Measurements from ENCODE around the gene KL. TPM values are rescaled to one million over a fixed set of nuclear protein-coding genes. Genes with fewer than 3 reads are reported as not detected.

The KL gene
- total and polyA plus RNA-seq, 4 donors: 0.38 to 5.9 (median 1.4) TPM

- no peak for ATAC-seq (ENCODE audit: low FRiP score)
- H3K4me3 ChIP-seq (ENCODE audit: low read length in 2 of 2): no peak overlapping the region
- no peaks in the 10 kb centered on the region for H3K27me3 ChIP-seq (ENCODE audit: control insufficient read depth in 1 of 2, insufficient read depth in 2 of 2, low read length in 1 of 2)
Observed at GRCh38 chr13:33037673-33038072, 21.4 kb downstream of the KL start.

GRCh38 chr13:33040090-33040489, 23.9 kb downstream of the KL start:
- WGBS, 2 donors: 64 to 68% methylated on average over 2 of the region's 2 CpGs
- Histone ChIP-seq H3K27me3 (ENCODE audit: control insufficient read depth in 1 of 2, insufficient read depth in 2 of 2, low read length in 1 of 2) (no peaks in the 10 kb centered on the region), H3K27ac (ENCODE audit: low read depth in 1 of 2, low read length in 2 of 2) (no peak overlapping the region)

More at GRCh38 chr13:33037673-33038072, 21.4 kb downstream of the KL start:
- intact Hi-C loops (cut with DNase I): no loop called here
- Histone ChIP-seq H3K36me3 (ENCODE audit: control insufficient read depth in 1 of 2, insufficient read depth in 2 of 2, low read length in 1 of 2) (no peaks in the 10 kb centered on the region), H3K4me1 (ENCODE audit: control insufficient read depth in 1 of 2, insufficient read depth in 2 of 2, low read length in 2 of 2) (no peaks in the 10 kb centered on the region), H3K9me3 (ENCODE audit: control insufficient read depth, low read length) (no peaks in the 10 kb centered on the region), H3K27ac (ENCODE audit: low read depth in 1 of 2, low read length in 2 of 2) (no peak overlapping the region)
- WGBS, 2 donors: 92 to 95% methylated on average over 1 of the region's 1 CpG
- DNase-seq: no peak

DNA sequence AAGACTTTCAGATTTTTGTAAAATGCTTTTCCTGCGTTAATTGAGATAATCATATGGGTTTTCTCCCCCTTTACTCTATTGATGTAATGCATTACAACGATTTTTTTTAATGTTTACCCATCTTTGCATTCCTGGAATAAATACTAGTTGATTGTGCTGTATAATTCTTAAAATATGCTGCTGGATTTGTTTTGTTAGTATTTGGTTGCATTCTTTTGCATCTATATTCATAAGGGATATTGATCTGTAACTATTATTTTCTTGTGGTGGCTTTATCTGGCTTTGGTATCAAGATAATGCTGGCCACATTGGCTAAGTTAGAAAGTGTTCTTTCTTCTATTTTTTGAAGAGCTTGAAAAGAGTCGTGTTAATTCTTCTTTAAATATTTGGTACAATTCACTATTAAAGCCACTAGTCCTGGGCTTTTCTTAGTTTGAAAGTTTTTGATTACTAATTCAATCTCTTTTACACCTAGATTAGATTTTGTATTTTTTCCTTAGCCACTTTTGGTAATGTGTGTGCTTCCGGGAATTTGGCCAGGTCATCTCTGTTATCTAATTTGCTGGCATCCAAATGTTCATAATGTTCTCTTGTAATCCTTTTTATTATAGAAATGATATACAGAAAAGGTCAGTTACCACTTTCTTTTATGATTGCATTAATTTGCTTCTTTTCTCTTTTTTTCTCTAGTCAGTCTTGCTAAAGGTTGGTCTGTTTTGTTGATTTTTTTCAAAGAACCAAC, 29.8 kb downstream of the KL start:
- Histone ChIP-seq H3K9me3 (ENCODE audit: control insufficient read depth, low read length) (no peaks in the 10 kb centered on the region), H3K27me3 (ENCODE audit: control insufficient read depth in 1 of 2, insufficient read depth in 2 of 2, low read length in 1 of 2) (no peaks in the 10 kb centered on the region), H3K36me3 (ENCODE audit: control insufficient read depth in 1 of 2, insufficient read depth in 2 of 2, low read length in 1 of 2) (no peaks in the 10 kb centered on the region), H3K27ac (ENCODE audit: low read depth in 1 of 2, low read length in 2 of 2) (no peak overlapping the region), H3K4me1 (ENCODE audit: control insufficient read depth in 1 of 2, insufficient read depth in 2 of 2, low read length in 2 of 2) (no peaks in the 10 kb centered on the region), H3K4me3 (ENCODE audit: low read length in 2 of 2) (no peak overlapping the region)
- DNase-seq (no peak), ATAC-seq (ENCODE audit: low FRiP score) (no peak)
- intact Hi-C loops (cut with DNase I): no loop called here
- WGBS, 2 donors: 70 to 82% methylated on average over 4 of the region's 4 CpGs

More at GRCh38 chr13:33040090-33040489, 23.9 kb downstream of the KL start:
- Histone ChIP-seq H3K4me3 (ENCODE audit: low read length in 2 of 2) (no peak overlapping the region), H3K36me3 (ENCODE audit: control insufficient read depth in 1 of 2, insufficient read depth in 2 of 2, low read length in 1 of 2) (no peaks in the 10 kb centered on the region), H3K4me1 (ENCODE audit: control insufficient read depth in 1 of 2, insufficient read depth in 2 of 2, low read length in 2 of 2) (no peaks in the 10 kb centered on the region), H3K9me3 (ENCODE audit: control insufficient read depth, low read length) (no peaks in the 10 kb centered on the region)
- intact Hi-C loops (cut with DNase I): no loop called here
- no peak for ATAC-seq (ENCODE audit: low FRiP score)
- DNase-seq: no peak

- intact Hi-C loops (cut with DNase I): no loop called here
- peaks cover 0 to 3% of the 10 kb centered on the region in 2 donors for H3K4me1 ChIP-seq (ENCODE audit: control insufficient read depth in 1 of 2, insufficient read depth in 2 of 2, low read length in 2 of 2)
- H3K27me3 ChIP-seq (ENCODE audit: control insufficient read depth in 1 of 2, insufficient read depth in 2 of 2, low read length in 1 of 2): no peaks in the 10 kb centered on the region
- H3K27ac ChIP-seq (ENCODE audit: low read depth in 1 of 2, low read length in 2 of 2): no peak overlapping the region
- 45 to 69% methylated on average over 4 of the region's 4 CpGs for WGBS, 2 donors
- H3K36me3 ChIP-seq (ENCODE audit: control insufficient read depth in 1 of 2, insufficient read depth in 2 of 2, low read length in 1 of 2): no peaks in the 10 kb centered on the region
- no peak for DNase-seq
- no peaks in the 10 kb centered on the region for H3K9me3 ChIP-seq (ENCODE audit: control insufficient read depth, low read length)
- ATAC-seq (ENCODE audit: low FRiP score): no peak
- no peak overlapping the region for H3K4me3 ChIP-seq (ENCODE audit: low read length in 2 of 2)
Observed at GRCh38 chr13:33050161-33050560, 33.9 kb downstream of the KL start.

DNA sequence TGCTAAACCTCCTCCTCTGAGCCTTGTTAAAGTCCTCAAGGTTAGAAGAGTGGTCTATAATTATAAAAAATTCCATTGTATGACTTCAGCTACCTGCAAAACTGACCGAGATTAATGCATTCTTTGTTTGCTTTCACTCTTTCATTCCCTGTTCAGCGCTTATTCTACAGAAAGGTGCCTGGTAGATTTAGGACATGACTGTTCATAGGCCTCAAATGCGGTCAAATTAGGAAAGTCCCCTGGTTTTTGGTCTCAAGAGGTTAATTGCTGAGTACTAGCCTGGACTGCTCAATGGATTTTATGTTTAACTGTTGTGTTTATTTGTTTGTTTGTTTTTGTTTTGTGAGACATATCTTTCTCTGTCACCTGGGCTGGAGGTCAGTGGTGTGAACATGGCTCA, 35.4 kb downstream of the KL start:
- peaks cover 0 to 3% of the 10 kb centered on the region in 2 donors for H3K4me1 ChIP-seq (ENCODE audit: control insufficient read depth in 1 of 2, insufficient read depth in 2 of 2, low read length in 2 of 2)
- H3K27ac ChIP-seq (ENCODE audit: low read depth in 1 of 2, low read length in 2 of 2): no peak overlapping the region
- no peaks in the 10 kb centered on the region for H3K9me3 ChIP-seq (ENCODE audit: control insufficient read depth, low read length)
- intact Hi-C loops (cut with DNase I): no loop called here
- no peaks in the 10 kb centered on the region for H3K27me3 ChIP-seq (ENCODE audit: control insufficient read depth in 1 of 2, insufficient read depth in 2 of 2, low read length in 1 of 2)
- DNase-seq (no peak), ATAC-seq (ENCODE audit: low FRiP score) (no peak)
- H3K4me3 ChIP-seq (ENCODE audit: low read length in 2 of 2): no peak overlapping the region
- H3K36me3 ChIP-seq (ENCODE audit: control insufficient read depth in 1 of 2, insufficient read depth in 2 of 2, low read length in 1 of 2): no peaks in the 10 kb centered on the region
- WGBS, 2 donors: 94 to 95% methylated on average over 3 of the region's 3 CpGs

DNA sequence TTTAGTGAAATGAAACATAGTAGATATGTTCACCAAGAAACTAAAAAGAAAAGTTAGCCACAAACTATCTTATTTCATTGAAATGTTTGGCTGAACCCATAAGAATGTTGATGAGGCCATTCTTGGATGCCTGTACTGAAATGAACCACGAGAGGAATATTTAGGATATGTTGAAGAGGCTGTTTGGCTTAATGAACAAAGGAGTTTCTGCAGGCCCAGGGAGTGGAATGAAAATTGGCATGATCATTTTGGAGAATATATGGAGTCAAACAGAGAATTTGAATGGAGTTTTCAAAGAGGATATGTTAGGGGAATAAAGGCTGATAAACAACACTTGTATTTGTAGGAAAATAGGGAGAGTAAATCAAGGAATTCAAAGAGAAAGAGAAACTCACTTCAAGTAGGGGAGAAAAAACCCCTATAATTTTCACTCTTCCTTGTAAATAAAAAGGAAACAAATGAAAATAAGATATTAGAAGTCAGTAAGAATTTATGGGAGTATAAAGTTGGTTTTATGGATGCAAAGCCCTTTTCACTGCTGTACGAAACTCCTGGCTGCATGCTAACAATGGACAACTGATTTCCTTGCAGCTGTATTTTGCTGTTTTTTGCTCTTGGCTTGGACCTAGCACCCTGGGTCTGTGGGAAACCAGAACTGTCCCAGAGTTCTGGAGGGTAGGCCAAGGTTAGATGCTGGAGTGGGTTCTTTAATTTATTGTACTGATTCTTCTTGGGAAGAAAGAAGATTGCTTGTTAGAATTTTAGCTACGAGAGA, 36.5 kb downstream of the KL start:
- H3K9me3 ChIP-seq (ENCODE audit: control insufficient read depth, low read length): no peaks in the 10 kb centered on the region
- intact Hi-C loops (cut with DNase I): no loop called here
- ATAC-seq (ENCODE audit: low FRiP score): no peak
- H3K4me1 ChIP-seq (ENCODE audit: control insufficient read depth in 1 of 2, insufficient read depth in 2 of 2, low read length in 2 of 2): peaks cover 0 to 3% of the 10 kb centered on the region in 2 donors
- H3K4me3 ChIP-seq (ENCODE audit: low read length in 2 of 2): no peak overlapping the region
- DNase-seq: no peak
- no peaks in the 10 kb centered on the region for H3K36me3 ChIP-seq (ENCODE audit: control insufficient read depth in 1 of 2, insufficient read depth in 2 of 2, low read length in 1 of 2)
- H3K27me3 ChIP-seq (ENCODE audit: control insufficient read depth in 1 of 2, insufficient read depth in 2 of 2, low read length in 1 of 2): no peaks in the 10 kb centered on the region
- WGBS, 2 donors: 24 to 26% methylated on average over 3 of the region's 3 CpGs
- H3K27ac ChIP-seq (ENCODE audit: low read depth in 1 of 2, low read length in 2 of 2): no peak overlapping the region

DNA sequence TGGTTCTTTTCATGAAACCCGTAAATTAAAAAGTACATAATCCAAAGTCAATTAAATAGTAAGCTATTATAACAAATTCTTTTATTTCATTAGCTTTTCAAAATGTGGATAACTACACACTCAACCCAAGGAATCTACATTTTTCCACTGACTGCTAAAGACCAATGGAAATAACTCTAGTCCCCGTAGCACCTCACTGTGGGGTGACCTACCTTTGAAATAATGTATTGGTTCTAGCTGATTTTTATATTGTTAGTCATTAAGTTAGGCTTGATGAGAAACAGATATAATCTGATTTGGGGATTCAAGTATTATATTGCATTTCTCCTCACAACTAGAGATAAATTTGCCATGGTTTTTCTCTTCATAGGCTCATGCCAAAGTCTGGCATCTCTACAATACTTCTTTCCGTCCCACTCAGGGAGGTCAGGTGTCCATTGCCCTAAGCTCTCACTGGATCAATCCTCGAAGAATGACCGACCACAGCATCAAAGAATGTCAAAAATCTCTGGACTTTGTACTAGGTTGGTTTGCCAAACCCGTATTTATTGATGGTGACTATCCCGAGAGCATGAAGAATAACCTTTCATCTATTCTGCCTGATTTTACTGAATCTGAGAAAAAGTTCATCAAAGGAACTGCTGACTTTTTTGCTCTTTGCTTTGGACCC, 37.3 kb downstream of the KL start:
- WGBS, 2 donors: 80% methylated on average over 7 of the region's 7 CpGs
- no peaks in the 10 kb centered on the region for H3K27me3 ChIP-seq (ENCODE audit: control insufficient read depth in 1 of 2, insufficient read depth in 2 of 2, low read length in 1 of 2)
- no peaks in the 10 kb centered on the region for H3K9me3 ChIP-seq (ENCODE audit: control insufficient read depth, low read length)
- ATAC-seq (ENCODE audit: low FRiP score): no peak
- intact Hi-C loops (cut with DNase I): no loop called here
- no peaks in the 10 kb centered on the region for H3K36me3 ChIP-seq (ENCODE audit: control insufficient read depth in 1 of 2, insufficient read depth in 2 of 2, low read length in 1 of 2)
- no peak for DNase-seq
- H3K27ac ChIP-seq (ENCODE audit: low read depth in 1 of 2, low read length in 2 of 2): no peak overlapping the region
- peaks cover 0 to 3% of the 10 kb centered on the region in 2 donors for H3K4me1 ChIP-seq (ENCODE audit: control insufficient read depth in 1 of 2, insufficient read depth in 2 of 2, low read length in 2 of 2)
- H3K4me3 ChIP-seq (ENCODE audit: low read length in 2 of 2): no peak overlapping the region

GRCh38 chr13:33057019-33057780, 41.0 kb downstream of the KL start:
- no peaks in the 10 kb centered on the region for H3K27me3 ChIP-seq (ENCODE audit: control insufficient read depth in 1 of 2, insufficient read depth in 2 of 2, low read length in 1 of 2)
- no peak overlapping the region for H3K4me3 ChIP-seq (ENCODE audit: low read length in 2 of 2)
- H3K9me3 ChIP-seq (ENCODE audit: control insufficient read depth, low read length): no peaks in the 10 kb centered on the region
- H3K4me1 ChIP-seq (ENCODE audit: control insufficient read depth in 1 of 2, insufficient read depth in 2 of 2, low read length in 2 of 2): peaks cover 0 to 5% of the 10 kb centered on the region in 2 donors
- DNase-seq: no peak
- no peak overlapping the region for H3K27ac ChIP-seq (ENCODE audit: low read depth in 1 of 2, low read length in 2 of 2)
- H3K36me3 ChIP-seq (ENCODE audit: control insufficient read depth in 1 of 2, insufficient read depth in 2 of 2, low read length in 1 of 2): no peaks in the 10 kb centered on the region
- intact Hi-C loops (cut with DNase I): no loop called here
- peak; percentile 70 for ATAC-seq (ENCODE audit: low FRiP score)
- 64 to 74% methylated on average over 9 of the region's 9 CpGs for WGBS, 2 donors

All from aorta (tissue), 5 donors.